Ramos (cell line): Measurements from ENCODE around the gene RBBP8NL.

Source experiments
- in situ Hi-C: fragments of 300-500 bp; cut with MboI; formaldehyde crosslinking; loops from one replicate; pipeline ENCODE4 v1.14.3; 2022; ENCODE audit warnings: low sequenced_read_pairs; ENCODE audit not compliant: unreplicated experiment

RBBP8NL gene

GRCh38 chr20:62368392-62368975, 58.9 kb downstream of the RBBP8NL start:
- in situ Hi-C loops, result no loop called here

GRCh38 chr20:62367633-62368391, 59.5 kb downstream of the RBBP8NL start:
- in situ Hi-C loops, result no loop called here

- in situ Hi-C loops, result no loop called here
These were observed 60.2 kb downstream of the RBBP8NL start, which contains the start of gene LAMA5 for GRCh38 chr20:62367136-62367632. Gene LAMA5 (minus strand): TSS chr20:62367312. CDS start chr20:62367245, 67 bp downstream.

- in situ Hi-C loops, result no loop called here
These were observed 60.8 kb downstream of the RBBP8NL start for GRCh38 chr20:62366370-62367135.

- in situ Hi-C loops, result no loop called here
These were observed 61.4 kb downstream of the RBBP8NL start for GRCh38 chr20:62365814-62366369.

GRCh38 chr20:62364911-62365736, 62.2 kb downstream of the RBBP8NL start:
- in situ Hi-C loops, result no loop called here

- in situ Hi-C loops, result no loop called here
These were observed 63.2 kb downstream of the RBBP8NL start for GRCh38 chr20:62363920-62364851.

- in situ Hi-C loops, result no loop called here
These were observed 64.1 kb downstream of the RBBP8NL start for GRCh38 chr20:62362991-62363919.

GRCh38 chr20:62362590-62362940, 64.8 kb downstream of the RBBP8NL start:
- in situ Hi-C loops, result no loop called here

GRCh38 chr20:62361799-62362589, 65.3 kb downstream of the RBBP8NL start:
- in situ Hi-C loops, result no loop called here

GRCh38 chr20:62360854-62361798, 66.2 kb downstream of the RBBP8NL start:
- in situ Hi-C loops, result no loop called here
